ENCODE data around the gene ANKHD1.
"Not testable (repeated sequence)": the region's sequence is repeated elsewhere in the genome, so short reads cannot be mapped to it uniquely, and the experiment has no call there.

Gene ANKHD1

GRCh38 chr5:140565024-140565779 is 163.6 kb downstream of the ANKHD1 start:
- no peak for DNase-seq

GRCh38 chr5:140565780-140566095 is 164.1 kb downstream of the ANKHD1 start:
- DNase-seq: no peak

GRCh38 chr5:140566665-140567064 is 165.0 kb downstream of the ANKHD1 start:
- no peak for DNase-seq

GRCh38 chr5:140567136-140567818 is 165.6 kb downstream of the ANKHD1 start:
- DNase-seq: no peak

GRCh38 chr5:140567871-140568270 is 166.2 kb downstream of the ANKHD1 start:
- DNase-seq: no peak

- no peak for DNase-seq
Observed at GRCh38 chr5:140568443-140569063, 166.9 kb downstream of the ANKHD1 start.

GRCh38 chr5:140569197-140569596 is 167.6 kb downstream of the ANKHD1 start:
- DNase-seq: no peak

- no peak for DNase-seq
Observed at GRCh38 chr5:140570058-140570457, 168.4 kb downstream of the ANKHD1 start.

- DNase-seq: no peak
Observed at GRCh38 chr5:140570488-140570887, 168.9 kb downstream of the ANKHD1 start.

- no peak for DNase-seq
Observed at GRCh38 chr5:140571105-140571504, 169.5 kb downstream of the ANKHD1 start.

- no peak for DNase-seq
Observed at GRCh38 chr5:140573683-140574082, 172.1 kb downstream of the ANKHD1 start.

- no peak for DNase-seq
Observed at GRCh38 chr5:140574165-140574564, 172.5 kb downstream of the ANKHD1 start.

GRCh38 chr5:140575309-140575708 is 173.7 kb downstream of the ANKHD1 start:
- DNase-seq: no peak

GRCh38 chr5:140576776-140577201 is 175.2 kb downstream of the ANKHD1 start:
- DNase-seq: no peak

- not testable (repeated sequence) for DNase-seq
Observed at GRCh38 chr5:140579188-140579747, 177.6 kb downstream of the ANKHD1 start.

GRCh38 chr5:140587495-140587894 is 185.9 kb downstream of the ANKHD1 start:
- no peak for DNase-seq

GRCh38 chr5:140588311-140589070 is 186.9 kb downstream of the ANKHD1 start:
- no peak for DNase-seq
